Esophagus squamous epithelium (tissue), 4 donors: ENCODE measurements around the gene LRRC4C.

Source experiments
- CTCF ChIP-seq, 6 experiments: fragments of 450-650 bp in 4 of 6; fragments of 200-600 bp in 2 of 6; sonication (generic) in 2 of 6; IDR thresholded peaks; one replicate each; pipeline ENCODE4 v1.5.1; 2016 to 2019; ENCODE audit warnings: antibody characterized with exemption in 6 of 6, mild to moderate bottlenecking in 4 of 6, moderate library complexity in 4 of 6
- POLR2A ChIP-seq, 4 donors: fragments of 450-650 bp; IDR thresholded peaks; one replicate each; pipeline ENCODE4 v1.6.1; 2017; ENCODE audit warnings: antibody characterized with exemption in 4 of 4, mild to moderate bottlenecking in 4 of 4, moderate library complexity in 3 of 4

- TF ChIP-seq POLR2A (IDR thresholded peaks at IDR 0.05) = no peak
- no peak for TF ChIP-seq CTCF (IDR thresholded peaks at IDR 0.05)
Measured at GRCh38 chr11:41081756-41082285, 377.6 kb downstream of the LRRC4C start.
